Activated CD4-positive, alpha-beta T cell treated with anti-CD3 and anti-CD28 coated beads, Interleukin-2, amount 10 ng/mL, durations not matched to agents 24 days and 14 days (primary cell): ENCODE data around the gene KSR2. TPM values are rescaled to one million over a fixed set of nuclear protein-coding genes. Genes with fewer than 3 reads are reported as not detected.

ENCODE experiments used
- DNase-seq: peaks from one replicate; pipeline ENCODE4 v3.0.0; 2022
- H3K27ac Mint-ChIP-seq: one replicate; pipeline ENCODE4 v1.8.0; 2022; ENCODE audit warnings: mild to moderate bottlenecking, mixed read lengths
- H3K27me3 Mint-ChIP-seq: one replicate; pipeline ENCODE4 v1.8.0; 2022; ENCODE audit warnings: mixed read lengths
- H3K36me3 Mint-ChIP-seq: one replicate; pipeline ENCODE4 v1.8.0; 2022; ENCODE audit warnings: low read depth, mild to moderate bottlenecking, mixed read lengths
- H3K4me1 Mint-ChIP-seq: one replicate; pipeline ENCODE4 v1.8.0; 2021; ENCODE audit warnings: mixed read lengths
- H3K4me3 Mint-ChIP-seq: one replicate; pipeline ENCODE4 v1.8.0; 2022; ENCODE audit warnings: mild to moderate bottlenecking, moderate library complexity, mixed read lengths
- H3K9me3 Mint-ChIP-seq: one replicate; pipeline ENCODE4 v1.8.0; 2021; ENCODE audit warnings: mixed read lengths
- intact Hi-C: fragments of 100-400 bp; cut with micrococcal nuclease; formaldehyde crosslinking; loops from one replicate; pipeline ENCODE4 v1.15.1; 2023
- total RNA-seq: library from RNA; stranded (reverse); gene quantifications from 2 replicates; pipeline ENCODE4 v1.2.3, GENCODE V29; 2022

The KSR2 gene
- total RNA-seq, 1 donor from 2014 or later: 0.02 TPM

DNA sequence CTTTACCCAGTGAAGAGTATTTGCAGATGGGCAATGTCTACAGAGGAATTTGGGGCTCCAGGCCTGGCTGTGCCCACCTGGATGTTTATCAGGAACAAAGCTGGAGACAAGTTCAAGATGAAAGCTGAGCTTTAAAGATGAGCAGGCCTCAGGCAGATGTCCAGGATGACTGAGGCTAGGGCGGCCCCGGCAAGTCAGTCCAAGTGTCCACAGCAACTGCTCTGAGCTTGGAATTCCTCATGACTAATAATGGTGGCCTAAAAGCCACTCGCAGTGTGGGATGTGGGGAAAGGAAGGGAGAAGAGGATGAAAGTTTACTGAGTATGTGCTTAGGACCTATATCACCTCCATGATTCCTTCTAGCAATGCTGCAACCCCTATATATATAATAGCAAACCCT lies 479.1 kb downstream of the KSR2 start:
- no peaks in the 10 kb centered on the region for H3K36me3 Mint-ChIP-seq
- H3K4me1 Mint-ChIP-seq: no peaks in the 10 kb centered on the region
- no peak for DNase-seq
- intact Hi-C loops: no loop called here
- no peaks in the 10 kb centered on the region for H3K27me3 Mint-ChIP-seq
- no peak overlapping the region for H3K27ac Mint-ChIP-seq
- H3K4me3 Mint-ChIP-seq: no peak overlapping the region
- H3K9me3 Mint-ChIP-seq: no peaks in the 10 kb centered on the region

GRCh38 chr12:117486840-117487659 lies 481.7 kb downstream of the KSR2 start:
- H3K4me3 Mint-ChIP-seq: no peak overlapping the region
- no peak for DNase-seq
- no peaks in the 10 kb centered on the region for H3K4me1 Mint-ChIP-seq
- H3K27ac Mint-ChIP-seq: no peak overlapping the region
- no peaks in the 10 kb centered on the region for H3K27me3 Mint-ChIP-seq
- H3K9me3 Mint-ChIP-seq: no peaks in the 10 kb centered on the region
- no peaks in the 10 kb centered on the region for H3K36me3 Mint-ChIP-seq
- intact Hi-C loops: no loop called here

DNA sequence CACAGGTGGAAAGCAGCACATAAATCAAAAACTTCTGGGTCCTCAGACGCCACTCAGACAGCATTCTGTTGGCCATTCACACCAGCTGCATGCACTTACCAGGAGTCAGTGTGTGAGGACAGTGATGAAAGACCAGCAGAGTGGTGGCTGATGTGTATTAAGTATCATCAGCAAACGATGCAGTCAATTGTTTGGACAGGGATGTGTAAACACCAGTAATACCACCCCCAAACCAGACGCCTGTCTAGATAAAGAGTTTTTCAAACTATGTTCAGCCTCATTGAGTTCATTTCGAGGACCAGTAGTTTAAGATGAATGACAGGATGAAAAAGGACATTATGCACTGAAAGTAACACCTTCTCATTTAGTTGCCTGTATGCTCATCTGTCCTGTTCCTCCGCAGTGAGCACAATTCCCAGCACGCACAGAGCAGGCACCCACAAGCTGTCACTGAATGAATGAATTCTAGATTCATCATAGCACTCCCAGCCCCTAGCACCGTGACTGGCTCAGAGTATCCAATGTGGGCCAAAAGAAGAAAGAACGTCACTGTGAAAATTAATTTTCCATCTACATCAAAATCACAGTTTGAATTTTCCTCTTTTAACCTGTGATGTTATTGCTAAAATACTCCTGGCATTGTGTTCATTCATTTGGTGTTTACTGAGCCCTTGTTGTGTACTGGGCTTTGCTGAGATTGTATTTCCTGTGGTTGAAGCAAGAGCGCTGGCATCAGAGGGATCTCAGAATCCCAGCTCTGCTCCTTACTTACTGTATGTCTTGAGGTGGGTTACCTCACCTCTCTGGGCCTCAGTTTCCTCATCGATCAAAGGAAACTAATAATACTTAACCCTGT lies 482.6 kb downstream of the KSR2 start:
- no peak for DNase-seq
- H3K36me3 Mint-ChIP-seq: no peaks in the 10 kb centered on the region
- H3K4me1 Mint-ChIP-seq: no peaks in the 10 kb centered on the region
- H3K27me3 Mint-ChIP-seq: no peaks in the 10 kb centered on the region
- H3K9me3 Mint-ChIP-seq: no peaks in the 10 kb centered on the region
- H3K27ac Mint-ChIP-seq: no peak overlapping the region
- intact Hi-C loops: no loop called here
- no peak overlapping the region for H3K4me3 Mint-ChIP-seq

GRCh38 chr12:117484901-117485300 lies 483.9 kb downstream of the KSR2 start:
- Mint-ChIP-seq H3K27me3 (no peaks in the 10 kb centered on the region), H3K36me3 (no peaks in the 10 kb centered on the region), H3K9me3 (no peaks in the 10 kb centered on the region), H3K27ac (no peak overlapping the region), H3K4me3 (no peak overlapping the region), H3K4me1 (no peaks in the 10 kb centered on the region)
- no peak for DNase-seq
- intact Hi-C loops: no loop called here

DNA sequence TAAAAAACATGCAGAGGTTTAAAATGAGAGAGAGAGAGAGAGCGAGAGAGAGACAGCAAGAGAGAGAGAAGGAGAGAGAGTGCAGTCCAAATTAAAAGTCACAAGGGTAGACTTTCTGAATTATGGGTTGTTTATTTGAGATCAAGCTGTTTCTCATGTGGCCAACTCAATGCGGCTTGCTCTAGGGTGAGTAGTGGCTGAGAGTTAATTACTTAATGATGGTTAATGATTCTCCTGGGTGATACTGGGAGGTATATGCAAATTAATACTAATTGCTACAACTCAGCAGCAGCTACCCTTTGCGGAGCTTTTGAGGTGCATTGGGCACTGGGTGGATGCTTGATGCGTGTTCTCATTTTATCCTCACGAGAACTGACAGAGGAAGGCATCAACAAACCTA lies 485.3 kb downstream of the KSR2 start:
- Mint-ChIP-seq H3K27me3 (no peaks in the 10 kb centered on the region), H3K27ac (no peak overlapping the region), H3K36me3 (no peaks in the 10 kb centered on the region), H3K9me3 (no peaks in the 10 kb centered on the region), H3K4me1 (no peaks in the 10 kb centered on the region), H3K4me3 (no peak overlapping the region)
- intact Hi-C loops: no loop called here
- DNase-seq: no peak

GRCh38 chr12:117481470-117481869 lies 487.3 kb downstream of the KSR2 start:
- Mint-ChIP-seq H3K4me3 (no peak overlapping the region), H3K36me3 (no peaks in the 10 kb centered on the region), H3K4me1 (no peaks in the 10 kb centered on the region), H3K9me3 (no peaks in the 10 kb centered on the region), H3K27ac (no peak overlapping the region), H3K27me3 (no peaks in the 10 kb centered on the region)
- intact Hi-C loops: no loop called here
- no peak for DNase-seq

DNA sequence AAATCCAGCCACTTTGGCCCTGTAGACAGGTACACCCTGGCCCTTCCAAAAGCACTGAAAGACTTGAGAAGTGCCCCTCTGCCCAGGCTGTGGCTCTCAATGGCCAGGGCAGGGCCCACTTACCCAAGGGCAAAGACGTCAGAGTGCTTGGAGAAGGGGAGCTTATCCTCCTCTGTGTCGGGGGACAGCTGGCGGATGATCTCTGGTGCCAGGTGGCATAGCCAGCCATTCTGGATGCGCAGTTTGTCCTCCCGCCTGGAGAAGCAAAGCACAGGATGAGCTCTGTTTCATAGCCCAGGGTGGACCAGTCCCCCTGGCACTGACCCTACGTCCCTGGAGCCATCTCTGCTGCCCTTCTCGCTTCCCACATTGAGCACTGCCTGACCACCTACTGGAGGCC lies 492.4 kb downstream of the KSR2 start:
- Mint-ChIP-seq H3K36me3 (no peaks in the 10 kb centered on the region), H3K4me1 (no peaks in the 10 kb centered on the region), H3K27me3 (no peaks in the 10 kb centered on the region), H3K27ac (no peak overlapping the region), H3K9me3 (no peaks in the 10 kb centered on the region), H3K4me3 (no peak overlapping the region)
- no peak for DNase-seq
- intact Hi-C loops: no loop called here

- no peak overlapping the region for H3K27ac Mint-ChIP-seq
- intact Hi-C loops: no loop called here
- H3K4me1 Mint-ChIP-seq: no peaks in the 10 kb centered on the region
- H3K36me3 Mint-ChIP-seq: no peaks in the 10 kb centered on the region
- H3K27me3 Mint-ChIP-seq: no peaks in the 10 kb centered on the region
- H3K4me3 Mint-ChIP-seq: no peak overlapping the region
- peaks cover 4% of the 10 kb centered on the region for H3K9me3 Mint-ChIP-seq
- DNase-seq: no peak
Observed at GRCh38 chr12:117473856-117474255, 494.9 kb downstream of the KSR2 start.

DNA sequence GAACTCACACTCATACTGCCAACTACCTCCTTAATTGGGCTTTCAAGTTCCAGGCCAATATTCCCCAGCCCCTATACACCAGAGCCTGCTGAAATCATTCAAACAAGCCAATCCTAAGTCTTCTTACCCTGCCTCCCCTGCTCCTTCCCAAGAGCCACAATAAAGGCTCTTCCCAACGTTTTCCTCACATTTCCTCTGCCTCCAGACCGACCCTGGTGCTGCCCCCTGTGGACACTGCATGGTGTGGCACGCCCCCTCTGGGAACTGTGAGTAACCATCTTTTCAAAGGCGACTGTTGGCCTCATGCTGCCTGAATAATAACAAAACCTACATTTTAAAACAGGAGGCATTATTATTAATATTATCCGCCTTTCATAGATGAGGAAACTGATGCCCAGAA lies 495.8 kb downstream of the KSR2 start:
- H3K4me3 Mint-ChIP-seq: no peak overlapping the region
- H3K36me3 Mint-ChIP-seq: no peaks in the 10 kb centered on the region
- H3K9me3 Mint-ChIP-seq: peaks cover 4% of the 10 kb centered on the region
- DNase-seq: no peak
- intact Hi-C loops: no loop called here
- no peak overlapping the region for H3K27ac Mint-ChIP-seq
- no peaks in the 10 kb centered on the region for H3K27me3 Mint-ChIP-seq
- H3K4me1 Mint-ChIP-seq: no peaks in the 10 kb centered on the region

GRCh38 chr12:117470804-117471203 lies 498.0 kb downstream of the KSR2 start:
- Mint-ChIP-seq H3K27me3 (no peaks in the 10 kb centered on the region), H3K4me3 (no peak overlapping the region), H3K4me1 (no peaks in the 10 kb centered on the region), H3K27ac (no peak overlapping the region), H3K9me3 (peaks cover 4% of the 10 kb centered on the region), H3K36me3 (no peaks in the 10 kb centered on the region)
- DNase-seq: no peak
- intact Hi-C loops: no loop called here

DNA sequence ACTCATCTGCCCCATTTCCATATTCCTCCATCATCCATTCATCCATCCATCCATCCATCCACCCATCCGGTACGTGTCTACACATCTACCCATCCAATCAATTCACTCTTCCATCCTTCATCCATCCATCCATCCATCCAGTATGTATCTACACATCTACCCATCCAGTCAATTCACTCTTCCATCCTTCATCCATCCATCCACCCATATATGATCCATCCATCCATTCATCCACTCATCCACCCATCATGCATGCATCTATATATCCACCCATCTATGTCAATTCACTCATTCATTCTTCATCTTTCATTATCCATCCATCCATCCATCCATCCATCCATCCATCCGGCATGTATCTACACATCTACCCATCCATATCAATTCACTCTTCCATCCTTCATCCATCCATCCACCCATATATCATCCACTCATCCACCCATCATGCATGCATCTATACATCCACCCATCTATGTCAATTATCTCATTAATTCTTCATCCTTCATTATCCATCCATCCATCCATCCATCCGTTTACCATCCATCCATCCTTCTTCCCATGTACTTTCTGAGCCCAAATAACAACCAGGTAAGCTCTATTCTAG lies 498.8 kb downstream of the KSR2 start:
- Mint-ChIP-seq H3K4me1 (no peaks in the 10 kb centered on the region), H3K4me3 (no peak overlapping the region), H3K27me3 (no peaks in the 10 kb centered on the region), H3K36me3 (no peaks in the 10 kb centered on the region), H3K27ac (no peak overlapping the region), H3K9me3 (peaks cover 4% of the 10 kb centered on the region)
- intact Hi-C loops: no loop called here
- no peak for DNase-seq

DNA sequence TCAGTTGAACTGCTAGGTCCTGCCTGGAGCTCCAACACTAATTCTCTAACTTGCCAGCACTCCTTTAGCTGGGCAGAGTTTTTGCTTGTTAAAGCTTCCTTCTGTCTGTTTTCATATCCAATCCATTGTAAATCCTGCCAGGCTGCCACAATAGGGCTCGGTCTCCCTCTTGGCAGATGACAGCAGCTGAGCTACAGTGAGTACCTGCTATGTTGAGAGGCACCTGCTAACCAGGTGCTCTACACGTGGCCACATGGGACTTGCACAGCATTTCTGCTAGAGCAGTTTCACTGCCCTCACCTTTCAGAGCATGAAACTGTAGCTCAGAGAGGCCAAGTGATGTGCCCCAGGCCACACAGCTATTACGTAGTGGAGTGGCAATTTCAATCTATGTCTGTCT lies 500.8 kb downstream of the KSR2 start:
- no peaks in the 10 kb centered on the region for H3K36me3 Mint-ChIP-seq
- intact Hi-C loops: no loop called here
- H3K27ac Mint-ChIP-seq: no peak overlapping the region
- H3K4me1 Mint-ChIP-seq: no peaks in the 10 kb centered on the region
- H3K9me3 Mint-ChIP-seq: peaks cover 4% of the 10 kb centered on the region
- no peaks in the 10 kb centered on the region for H3K27me3 Mint-ChIP-seq
- H3K4me3 Mint-ChIP-seq: no peak overlapping the region
- DNase-seq: no peak

- Mint-ChIP-seq H3K4me3 (no peak overlapping the region), H3K9me3 (peaks cover 4% of the 10 kb centered on the region), H3K36me3 (no peaks in the 10 kb centered on the region), H3K27me3 (no peaks in the 10 kb centered on the region), H3K27ac (no peak overlapping the region), H3K4me1 (no peaks in the 10 kb centered on the region)
- intact Hi-C loops: no loop called here
- DNase-seq: no peak
Observed at GRCh38 chr12:117467588-117467987, 501.2 kb downstream of the KSR2 start.

GRCh38 chr12:117466677-117467362 lies 502.0 kb downstream of the KSR2 start:
- no peak for DNase-seq
- Mint-ChIP-seq H3K27ac (no peak overlapping the region), H3K27me3 (no peaks in the 10 kb centered on the region), H3K4me3 (no peak overlapping the region), H3K36me3 (no peaks in the 10 kb centered on the region), H3K9me3 (peaks cover 4% of the 10 kb centered on the region), H3K4me1 (no peaks in the 10 kb centered on the region)
- intact Hi-C loops: no loop called here
